Activated CD8-positive, alpha-beta memory T cell treated with anti-CD3 and anti-CD28 coated beads, Interleukin-2, amount 50 U/mL, for 24 hours (primary cell): Measurements from ENCODE around the gene APOL4.
"Not testable (repeated sequence)": the region's sequence is repeated elsewhere in the genome, so short reads cannot be mapped to it uniquely, and the experiment has no call there.

Experiments used
- DNase-seq: peaks from one replicate; pipeline ENCODE4 v3.0.0-alpha.2; 2020; ENCODE audit errors: extremely low read depth

The APOL4 gene

GRCh38 chr22:36201630-36202319 is at the start of gene APOL4:
APOL4 (minus strand) TSS chr22:36201809; CDS start chr22:36201734, 75 bp downstream.
- DNase-seq, result no peak

- not testable (repeated sequence) for DNase-seq
Measured at GRCh38 chr22:36250292-36250960, 48.8 kb upstream of the APOL4 start.

- DNase-seq, result no peak
Measured at GRCh38 chr22:36249160-36249559, 47.6 kb upstream of the APOL4 start.

- DNase-seq, result no peak
Measured at GRCh38 chr22:36247955-36248354, 46.3 kb upstream of the APOL4 start.

GRCh38 chr22:36246718-36247117 is 45.1 kb upstream of the APOL4 start:
- DNase-seq, result no peak

GRCh38 chr22:36245805-36246356 is 44.3 kb upstream of the APOL4 start:
- no peak for DNase-seq

GRCh38 chr22:36244522-36245391 is 43.1 kb upstream of the APOL4 start:
- DNase-seq, result no peak

- DNase-seq, result no peak
Measured at GRCh38 chr22:36243986-36244385, 42.4 kb upstream of the APOL4 start.

- DNase-seq, result peak; percentile 60
Measured at GRCh38 chr22:36239401-36240171, 38.0 kb upstream of the APOL4 start, which contains the start of gene APOL2. APOL2 (minus strand) TSS chr22:36239527; CDS start chr22:36233162, 6,365 bp downstream.

- DNase-seq, result no peak
Measured at GRCh38 chr22:36239150-36239400, 37.5 kb upstream of the APOL4 start.

- DNase-seq, result no peak
Measured at GRCh38 chr22:36238373-36239149, 37.0 kb upstream of the APOL4 start.

GRCh38 chr22:36237462-36238372 is 36.1 kb upstream of the APOL4 start:
- no peak for DNase-seq

- no peak for DNase-seq
Measured at GRCh38 chr22:36236388-36237319, 35.0 kb upstream of the APOL4 start.

- no peak for DNase-seq
Measured at GRCh38 chr22:36235585-36235984, 34.0 kb upstream of the APOL4 start.

- DNase-seq, result no peak
Measured at GRCh38 chr22:36234919-36235318, 33.3 kb upstream of the APOL4 start.

- DNase-seq, result no peak
Measured at GRCh38 chr22:36234213-36234612, 32.6 kb upstream of the APOL4 start.

GRCh38 chr22:36233796-36234195 is 32.2 kb upstream of the APOL4 start:
- DNase-seq, result no peak

- no peak for DNase-seq
Measured at GRCh38 chr22:36232715-36233401, 31.2 kb upstream of the APOL4 start.
